KBM-7 (cell line): ENCODE data around the gene PAX7.

Source experiments
- DNase-seq: peaks from one replicate; pipeline ENCODE4 v3.0.0-alpha.2; 2015
- in situ Hi-C: fragments of 300-500 bp; cut with MboI; formaldehyde crosslinking; loops from 2 replicates; pipeline ENCODE4 v1.14.3; 2020; ENCODE audit warnings: low sequenced_read_pairs, low pct_unique_long_range_greater_than_20kb, mixed read lengths

Gene PAX7

DNA sequence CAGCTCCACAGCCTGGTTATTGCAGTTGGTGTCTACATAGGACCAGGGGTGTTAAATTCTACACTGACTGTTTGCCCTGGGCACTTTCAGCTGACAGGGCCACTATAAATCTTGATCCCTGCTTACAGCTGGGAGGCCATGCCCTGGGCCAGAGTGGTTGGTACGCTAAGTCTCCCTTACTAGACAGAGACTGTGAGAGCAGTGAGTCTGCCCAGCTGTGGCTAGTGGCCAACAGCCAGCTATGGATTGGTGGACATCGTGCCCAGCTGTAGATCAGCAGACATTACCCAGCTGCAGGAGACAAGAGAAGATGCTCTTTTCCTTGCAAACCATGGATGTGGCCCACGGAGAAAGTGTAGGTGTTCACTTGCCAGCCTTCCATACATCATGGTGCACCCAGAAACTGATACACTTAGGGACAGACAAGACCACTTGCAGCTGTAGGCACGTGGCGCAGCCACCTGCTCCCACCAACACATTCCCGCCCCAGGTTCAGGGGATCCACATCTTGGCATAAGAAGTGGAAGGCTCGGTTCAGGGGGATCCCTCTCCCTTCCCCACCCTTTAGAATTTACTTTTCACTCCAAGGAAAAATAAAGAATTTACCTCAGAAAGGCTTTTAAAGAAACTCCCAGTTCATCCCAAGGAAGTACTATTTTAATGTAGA is 16.4 kb upstream of the PAX7 start:
- DNase-seq = no peak
- in situ Hi-C loops = loop anchor here (25.0 kb wide), 1 partner anchor 198 kb away; no protein-coding TSS in a partner anchor

DNA sequence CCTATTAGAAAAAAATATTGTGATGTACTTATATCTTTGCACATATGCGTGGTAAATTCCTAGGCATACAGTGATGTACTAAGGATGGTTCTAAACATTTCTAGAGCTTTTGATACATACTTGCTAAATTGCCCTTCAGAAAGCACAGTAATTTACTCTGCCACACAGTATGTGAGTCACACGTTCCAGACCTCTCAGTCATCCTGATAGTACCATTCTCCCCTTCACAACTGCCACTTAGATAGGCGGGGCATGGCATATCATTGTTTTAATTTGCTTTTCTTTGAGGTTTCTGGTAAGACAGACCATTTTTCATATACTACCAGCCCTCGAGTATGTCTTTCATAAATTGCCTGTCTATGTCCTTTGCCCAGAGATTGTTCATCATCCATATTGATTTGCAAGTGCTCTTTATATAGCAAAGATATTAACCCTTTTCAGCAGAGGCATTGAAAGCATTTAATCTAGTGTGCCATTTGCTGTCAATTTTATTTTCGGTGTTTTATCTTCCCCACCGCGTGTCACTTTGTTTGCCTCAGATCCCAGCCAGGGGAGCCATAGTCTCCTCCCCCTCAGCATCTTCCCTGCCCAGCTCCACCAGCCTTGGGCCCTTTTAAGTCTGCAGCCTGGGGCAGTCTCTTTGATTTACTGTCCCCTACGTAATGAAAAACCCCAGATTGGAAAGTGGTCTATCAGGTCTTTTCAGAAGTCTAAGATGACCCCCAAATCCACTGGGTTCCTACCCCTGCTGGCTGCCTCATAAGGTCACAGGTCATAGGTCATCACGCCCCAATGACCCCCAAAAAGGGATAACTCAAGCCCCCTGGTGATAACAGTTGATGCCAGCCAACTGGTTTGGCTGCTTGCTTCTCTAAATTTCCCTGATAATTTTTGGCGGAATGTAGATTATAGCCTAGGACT is 11.8 kb upstream of the PAX7 start:
- DNase-seq = no peak
- in situ Hi-C loops = loop anchor here (25.0 kb wide), 1 partner anchor 193 kb away; no protein-coding TSS in a partner anchor

DNA sequence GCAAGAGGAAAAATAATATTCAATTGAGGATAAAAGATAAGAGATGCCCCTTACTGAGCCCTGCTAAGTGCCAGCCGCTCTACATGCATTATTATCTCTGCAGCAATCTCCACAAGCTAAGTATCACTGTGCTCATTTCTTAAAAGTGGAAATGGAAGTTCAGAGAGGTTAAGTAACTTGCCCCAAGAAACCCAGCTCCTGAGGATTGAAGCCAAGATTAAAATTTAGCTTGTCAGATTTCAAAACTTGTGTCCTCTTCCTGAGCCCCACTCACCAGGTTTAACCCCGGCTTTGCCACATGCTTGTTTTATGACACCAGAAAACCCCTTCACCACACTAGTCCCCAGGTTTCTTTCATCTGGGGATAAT is 11.2 kb upstream of the PAX7 start:
- in situ Hi-C loops = loop anchor here (25.0 kb wide), 1 partner anchor 193 kb away; no protein-coding TSS in a partner anchor
- DNase-seq = no peak

DNA sequence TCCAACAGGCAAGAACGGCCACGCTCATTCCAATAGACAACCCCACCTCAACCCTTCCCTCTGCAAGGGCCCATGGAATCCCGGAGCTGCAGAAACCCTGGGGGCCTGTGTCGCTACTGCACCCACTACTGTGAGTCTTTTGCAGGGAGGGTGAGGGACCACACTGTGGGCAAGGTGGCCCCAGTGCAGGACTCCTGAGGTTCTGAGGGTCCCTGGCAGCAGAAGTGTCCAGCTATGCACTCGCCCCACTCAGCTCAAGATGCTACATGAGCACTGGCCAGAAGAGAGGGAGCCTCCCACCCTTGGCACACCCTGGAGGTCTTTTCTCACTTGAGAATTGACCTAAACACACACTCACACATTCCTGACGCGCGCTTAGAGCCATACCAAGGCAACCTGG is 2.1 kb upstream of the PAX7 start:
- no peak for DNase-seq
- in situ Hi-C loops = no loop called here

DNA sequence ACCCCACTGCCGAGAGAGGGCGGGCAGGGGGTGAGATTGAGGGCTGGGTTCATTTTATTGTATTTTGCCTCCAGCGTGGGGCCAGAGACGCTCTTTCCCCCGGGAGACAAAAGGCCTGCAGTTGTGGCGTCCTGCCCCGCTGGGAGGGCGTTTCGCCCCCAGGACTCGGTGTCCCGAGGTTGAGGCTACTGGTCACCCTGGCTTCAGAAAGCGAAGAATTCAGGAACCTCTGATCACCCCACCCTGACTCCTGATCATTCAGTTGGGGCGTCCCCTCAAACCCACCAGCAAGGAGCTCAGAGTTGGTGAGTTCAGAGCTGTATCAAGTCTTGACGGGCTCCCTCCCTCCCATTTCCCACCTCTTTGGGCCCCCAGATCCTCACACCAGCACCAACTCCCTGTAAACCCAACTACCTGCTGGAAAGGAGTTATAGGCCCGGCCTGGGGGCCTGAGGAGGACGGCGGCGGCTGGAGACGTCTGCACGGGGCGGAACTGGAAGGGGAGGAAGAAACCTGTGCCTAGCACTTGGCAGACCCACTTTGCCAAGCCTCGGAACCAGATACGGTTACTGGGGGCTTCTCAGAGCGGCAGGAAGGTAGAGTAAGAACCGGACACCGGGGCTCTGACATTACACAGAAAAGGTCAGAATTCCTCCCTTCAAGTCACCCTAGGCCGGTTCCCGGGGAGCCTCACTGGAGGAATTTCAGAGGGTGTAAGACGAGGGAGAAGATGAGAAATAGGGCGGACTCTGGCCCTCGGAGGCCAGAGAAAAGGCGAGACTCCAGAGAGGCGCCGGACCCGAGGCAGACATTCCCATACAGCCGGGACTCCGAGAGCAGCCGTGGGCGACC is 761 bp upstream of the PAX7 start:
- in situ Hi-C loops = no loop called here
- DNase-seq = no peak

DNA sequence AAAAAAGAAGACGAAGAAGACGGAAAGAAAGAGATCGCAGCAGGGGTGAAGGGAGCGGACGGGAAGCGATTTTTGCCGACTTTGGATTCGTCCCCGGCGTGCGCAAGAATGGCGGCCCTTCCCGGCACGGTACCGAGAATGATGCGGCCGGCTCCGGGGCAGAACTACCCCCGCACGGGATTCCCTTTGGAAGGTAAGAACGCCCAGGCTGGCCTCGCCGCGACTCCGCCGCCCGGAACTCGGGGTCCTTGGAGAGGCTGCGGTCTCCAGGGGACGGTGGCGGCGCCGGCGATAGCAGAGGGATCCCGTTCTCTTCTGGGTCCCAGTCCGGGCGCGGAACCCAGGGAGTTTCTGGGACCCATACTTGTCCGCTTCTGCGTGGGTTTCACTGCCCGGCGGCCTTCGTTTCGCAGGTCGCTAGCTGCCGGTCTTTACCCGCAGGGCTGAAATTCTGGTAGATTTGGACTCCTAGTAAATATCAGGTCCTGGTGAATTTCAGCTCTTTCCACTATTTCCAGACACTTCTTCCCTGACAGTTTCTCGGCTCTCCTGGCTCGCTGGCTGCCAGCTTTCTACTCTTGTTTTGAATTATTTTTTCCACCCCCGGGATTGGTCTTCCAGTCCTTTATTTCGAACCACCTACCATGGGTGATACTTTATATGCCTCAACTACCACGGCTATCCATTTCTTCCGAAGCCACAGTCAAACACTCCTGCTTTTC is 1.0 kb downstream of the PAX7 start:
- in situ Hi-C loops = no loop called here
- no peak for DNase-seq

DNA sequence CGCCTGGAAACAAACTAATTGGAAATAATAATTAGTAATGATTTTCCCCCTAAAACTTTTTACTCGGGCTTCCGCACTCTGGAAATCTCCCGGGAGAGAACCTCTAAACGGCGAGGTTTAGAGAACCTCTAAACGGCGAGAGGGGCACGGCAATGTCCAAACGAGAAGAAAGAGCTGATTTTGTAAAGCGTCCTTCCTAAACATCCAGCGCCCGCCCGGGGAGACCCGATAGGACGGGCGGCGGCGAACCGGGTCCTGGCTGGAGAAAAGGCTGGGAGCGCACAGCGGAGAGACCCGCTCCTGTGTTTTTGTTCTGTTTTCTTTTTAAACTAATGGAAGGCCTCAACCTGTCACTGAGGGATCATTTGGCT is 1.6 kb downstream of the PAX7 start:
- in situ Hi-C loops = no loop called here
- no peak for DNase-seq

DNA sequence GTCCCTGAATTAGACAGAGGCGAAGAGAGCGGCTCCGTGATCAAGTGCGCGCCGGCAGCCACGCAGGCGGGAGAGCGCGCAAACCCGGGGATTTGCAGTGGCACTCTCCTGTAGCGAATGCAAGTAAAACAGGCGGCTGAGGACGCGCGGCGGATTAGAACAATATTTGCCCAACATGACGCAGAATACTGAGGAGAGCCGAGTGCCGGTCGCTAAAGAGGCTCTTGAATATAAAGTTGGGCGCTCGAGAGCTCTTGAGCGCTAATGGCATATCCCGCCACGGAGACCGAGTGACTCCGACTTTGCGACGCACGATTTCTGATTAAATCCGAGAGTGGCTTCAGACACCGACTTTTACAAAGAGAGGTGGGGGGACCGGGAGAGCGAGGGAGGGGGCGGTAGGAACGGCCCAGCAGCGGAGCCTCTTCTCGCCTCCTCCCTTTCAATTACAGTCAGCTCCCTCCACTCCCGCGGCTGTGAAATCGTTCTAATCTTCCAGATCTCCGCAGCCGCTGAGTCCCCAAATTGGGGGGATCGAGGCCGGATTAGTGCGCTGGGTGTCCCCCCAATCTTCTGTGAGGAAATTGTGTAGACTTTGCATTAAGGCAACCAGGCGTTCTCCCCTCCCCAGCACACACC is 2.3 kb downstream of the PAX7 start:
- in situ Hi-C loops = no loop called here
- no peak for DNase-seq

DNA sequence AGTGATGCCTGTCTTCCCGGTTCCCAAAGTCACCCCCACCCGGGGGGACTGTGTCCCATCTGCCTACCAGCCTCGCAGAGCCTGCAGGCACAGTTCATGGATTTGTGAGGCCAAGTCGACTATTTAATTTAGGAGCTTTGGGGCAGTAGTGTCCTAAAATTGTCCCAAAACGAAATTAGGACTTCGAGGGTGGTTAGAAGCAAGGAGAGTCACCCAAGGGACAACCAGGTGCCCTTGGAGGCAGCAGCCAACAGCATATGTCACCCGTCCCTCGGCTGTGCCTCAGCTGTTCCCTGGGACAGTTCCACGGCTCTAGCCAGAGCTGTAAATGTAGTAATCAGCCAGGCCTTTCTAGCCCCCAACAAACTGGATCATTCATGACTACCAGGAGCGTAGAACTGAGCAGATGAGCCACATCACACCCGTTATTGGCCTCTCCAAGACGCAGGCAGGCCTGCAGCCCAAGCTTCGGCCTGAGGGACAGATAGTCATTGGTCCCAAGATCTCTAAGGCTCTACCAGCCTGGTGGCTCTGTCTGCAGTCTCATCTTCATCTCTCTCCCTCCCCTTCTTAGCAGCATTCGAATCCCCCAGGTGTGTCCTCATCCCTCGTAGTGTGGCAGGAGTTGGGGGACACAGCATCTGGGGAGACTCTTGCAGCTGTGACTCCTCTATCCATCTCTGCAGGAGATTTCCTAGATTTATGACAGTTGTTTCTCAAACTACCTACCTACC is 2.9 kb downstream of the PAX7 start:
- in situ Hi-C loops = no loop called here
- DNase-seq = no peak

DNA sequence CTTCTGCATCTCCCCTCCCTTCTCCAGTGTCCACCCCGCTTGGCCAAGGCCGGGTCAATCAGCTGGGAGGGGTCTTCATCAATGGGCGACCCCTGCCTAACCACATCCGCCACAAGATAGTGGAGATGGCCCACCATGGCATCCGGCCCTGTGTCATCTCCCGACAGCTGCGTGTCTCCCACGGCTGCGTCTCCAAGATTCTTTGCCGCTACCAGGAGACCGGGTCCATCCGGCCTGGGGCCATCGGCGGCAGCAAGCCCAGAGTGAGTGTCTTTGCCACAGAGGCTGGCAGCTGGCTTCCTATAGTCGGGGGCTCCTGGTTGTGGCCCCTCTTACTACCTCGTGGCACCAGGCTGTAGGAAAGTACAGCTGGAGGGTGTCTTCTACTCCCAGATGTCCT is 3.6 kb downstream of the PAX7 start:
- DNase-seq = no peak
- in situ Hi-C loops = no loop called here

DNA sequence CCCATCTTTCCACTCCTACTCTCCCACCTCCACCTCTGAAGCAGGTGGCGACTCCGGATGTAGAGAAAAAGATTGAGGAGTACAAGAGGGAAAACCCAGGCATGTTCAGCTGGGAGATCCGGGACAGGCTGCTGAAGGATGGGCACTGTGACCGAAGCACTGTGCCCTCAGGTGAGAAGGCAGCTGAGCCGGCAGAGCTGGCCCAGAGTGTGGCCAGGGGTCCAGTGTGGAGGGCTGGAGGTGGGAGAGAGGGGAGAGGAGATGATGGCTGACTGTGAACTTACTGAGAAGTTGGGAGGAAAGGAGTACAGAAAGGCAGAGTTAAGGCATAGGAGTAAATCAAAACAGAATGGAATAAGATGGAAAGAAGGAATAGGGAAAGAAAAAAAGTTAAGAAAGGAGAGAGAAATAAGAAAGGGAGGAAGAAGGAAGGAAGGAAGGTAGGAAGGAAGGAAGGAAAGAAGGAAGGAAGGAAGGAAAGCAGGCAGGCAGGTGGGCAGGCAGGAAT is 4.5 kb downstream of the PAX7 start:
- in situ Hi-C loops = no loop called here
- DNase-seq = no peak

DNA sequence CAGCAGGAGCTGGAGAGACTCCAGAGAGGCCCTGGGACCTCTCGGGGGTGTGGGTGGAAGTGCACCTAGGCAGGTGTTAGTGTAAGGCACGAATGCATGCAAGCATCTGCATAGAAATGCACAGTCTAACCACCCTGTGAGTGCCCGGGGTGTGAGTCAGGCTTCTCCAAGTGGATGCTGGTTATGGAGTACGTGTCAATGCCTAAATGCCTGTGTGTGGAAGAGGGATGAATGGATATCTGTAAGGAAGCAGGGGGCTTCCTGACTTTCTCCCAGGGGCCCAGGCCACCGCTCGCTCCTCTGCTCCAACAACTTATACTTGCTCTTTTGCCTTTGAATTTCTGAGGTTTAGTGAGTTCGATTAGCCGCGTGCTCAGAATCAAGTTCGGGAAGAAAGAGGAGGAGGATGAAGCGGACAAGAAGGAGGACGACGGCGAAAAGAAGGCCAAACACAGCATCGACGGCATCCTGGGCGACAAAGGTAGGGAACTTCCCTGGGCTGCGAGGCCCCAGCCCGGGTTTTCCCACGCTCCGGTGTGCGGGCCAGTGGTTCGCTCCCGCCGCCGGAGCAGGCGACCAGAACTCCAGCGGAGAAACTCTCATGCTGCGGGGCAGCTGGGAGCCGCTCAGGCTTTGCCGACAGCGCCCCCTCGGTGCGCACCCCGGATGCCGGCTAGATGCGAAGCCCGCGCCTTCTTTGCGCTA is 5.4 kb downstream of the PAX7 start:
- DNase-seq = no peak

DNA sequence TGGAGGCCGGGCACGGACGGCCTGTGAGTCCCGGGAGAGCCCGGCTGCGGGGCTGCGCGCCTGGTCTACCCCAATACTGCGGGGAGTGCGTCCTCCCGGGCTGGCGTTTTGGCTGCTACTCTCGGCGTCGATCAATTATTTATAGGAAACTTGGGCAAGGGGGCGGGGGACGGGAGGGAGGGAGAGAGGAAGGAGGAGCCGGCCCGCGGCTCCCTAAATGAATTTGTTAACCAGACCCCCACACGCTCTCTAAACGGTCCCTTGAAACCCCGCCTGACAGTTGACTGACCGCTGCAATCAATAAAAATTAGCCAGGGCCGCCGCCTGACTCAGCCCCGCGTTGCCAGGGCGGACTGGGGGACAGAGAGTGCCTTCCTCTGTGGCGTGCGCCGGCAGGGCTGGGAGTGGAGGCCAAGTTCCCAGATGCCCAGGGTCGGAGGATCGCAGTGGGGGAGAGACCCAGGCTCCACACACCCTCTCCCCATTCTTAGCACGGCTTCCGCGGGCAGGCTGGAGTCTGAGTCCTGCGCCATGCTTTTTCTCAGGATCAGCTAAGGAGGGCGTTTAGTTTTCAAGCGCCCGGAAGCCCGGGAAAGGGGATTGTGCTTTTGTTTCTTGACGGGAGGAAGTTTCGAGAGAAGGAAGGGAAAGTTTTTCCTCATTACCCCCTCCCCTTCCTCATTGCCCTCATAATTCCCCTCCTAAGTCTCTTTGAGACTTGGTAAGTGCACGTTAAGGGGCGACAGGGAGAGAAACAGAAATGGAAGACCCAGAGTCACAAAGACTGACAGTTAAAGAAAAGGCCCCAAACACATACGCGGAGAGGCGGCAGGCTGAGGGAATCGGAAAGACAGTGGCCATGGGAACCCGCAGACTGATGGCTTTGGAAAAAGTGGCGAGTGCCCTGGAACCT is 6.2 kb downstream of the PAX7 start:
- no peak for DNase-seq
- in situ Hi-C loops = no loop called here

More for the DNA sequence above, 5.4 kb downstream of the PAX7 start:
- in situ Hi-C loops = no loop called here

DNA sequence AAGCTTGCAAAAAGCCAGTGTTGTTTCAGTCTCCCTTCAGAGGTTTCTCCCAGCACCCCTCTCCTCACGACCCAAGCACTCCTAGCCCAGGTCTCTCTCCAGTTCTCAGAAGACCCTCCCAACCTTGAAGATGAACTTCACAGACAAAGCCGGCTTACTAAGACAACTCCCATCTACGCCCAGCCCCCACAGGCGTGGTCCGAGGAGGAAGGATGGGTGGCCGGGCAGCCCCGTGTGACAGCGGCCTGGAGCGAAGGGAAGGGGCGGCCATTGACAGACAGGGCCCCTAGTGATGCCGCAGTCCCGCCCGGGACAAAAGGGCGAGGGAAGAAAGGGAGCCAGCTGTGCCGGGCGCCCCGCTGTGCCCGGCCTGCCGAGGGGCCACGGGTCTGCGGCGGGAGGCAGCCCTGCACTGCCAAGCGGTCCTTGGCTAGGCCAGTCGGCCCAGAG is 6.9 kb downstream of the PAX7 start:
- in situ Hi-C loops = no loop called here
- DNase-seq = no peak

DNA sequence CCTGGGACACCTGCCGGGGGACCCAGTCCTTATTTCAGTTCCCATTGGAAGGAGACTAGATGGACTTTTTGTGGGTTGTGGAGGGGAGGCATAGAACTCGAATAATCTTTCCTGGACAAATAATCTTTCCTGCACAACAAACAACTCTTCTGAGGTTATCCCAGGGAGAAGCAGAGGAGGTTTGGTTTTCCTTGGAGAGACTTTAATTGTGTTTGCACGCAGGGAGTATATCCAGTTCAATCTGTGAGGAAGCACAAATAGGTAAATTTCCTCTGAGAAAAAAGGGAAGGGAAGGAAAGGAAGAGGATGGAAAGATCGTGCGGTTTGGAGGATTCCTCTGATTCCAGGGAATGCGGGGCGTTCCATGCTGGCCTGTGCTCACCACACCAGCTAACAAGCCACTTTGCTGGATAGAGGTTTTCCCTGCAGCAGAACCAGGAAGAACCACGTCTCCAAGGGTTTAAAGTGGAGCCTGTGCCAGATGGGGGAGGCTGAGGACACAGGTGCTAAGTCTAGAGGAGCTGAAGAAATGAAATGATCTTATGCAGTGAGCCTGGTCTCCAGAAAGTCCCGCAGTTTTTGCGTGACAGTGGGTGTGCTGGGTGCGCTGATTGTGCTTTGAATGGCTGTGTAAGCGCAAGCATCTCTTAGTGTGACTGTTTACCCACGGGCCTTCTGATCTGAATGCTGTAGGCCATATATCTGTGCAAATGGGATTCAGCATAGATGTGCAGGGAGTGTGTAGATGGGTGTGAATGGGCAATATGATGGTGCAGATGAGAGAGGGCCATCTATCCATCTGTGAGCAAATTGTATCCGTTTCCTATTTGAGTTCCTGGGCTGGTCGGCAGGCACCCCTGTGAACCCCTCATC is 7.6 kb downstream of the PAX7 start:
- no peak for DNase-seq
- in situ Hi-C loops = no loop called here
